ENCODE results near the gene TSPAN9.
"Not testable (repeated sequence)": the region's sequence is repeated elsewhere in the genome, so short reads cannot be mapped to it uniquely, and the experiment has no call there.

Gene TSPAN9

GRCh38 chr12:3045494-3045893 is 31.7 kb upstream of the TSPAN9 start:
- no peak for DNase-seq

GRCh38 chr12:3045989-3046388 is 31.2 kb upstream of the TSPAN9 start:
- DNase-seq: no peak

- DNase-seq: peak; percentile 22
Observed at GRCh38 chr12:3046441-3047200, 30.6 kb upstream of the TSPAN9 start.

- DNase-seq: no peak
Observed at GRCh38 chr12:3047961-3048360, 29.2 kb upstream of the TSPAN9 start.

- no peak for DNase-seq
Observed at GRCh38 chr12:3048540-3048939, 28.6 kb upstream of the TSPAN9 start.

GRCh38 chr12:3049176-3049575 is 28.0 kb upstream of the TSPAN9 start:
- DNase-seq: no peak

GRCh38 chr12:3049611-3050249 is 27.4 kb upstream of the TSPAN9 start:
- DNase-seq: peak; percentile 48

GRCh38 chr12:3054374-3054773 is 22.8 kb upstream of the TSPAN9 start:
- DNase-seq: no peak

- DNase-seq: peak; percentile 61
Observed at GRCh38 chr12:3055026-3055703, 22.0 kb upstream of the TSPAN9 start.

- DNase-seq: no peak
Observed at GRCh38 chr12:3055704-3056467, 21.3 kb upstream of the TSPAN9 start.

GRCh38 chr12:3061059-3061458 is 16.1 kb upstream of the TSPAN9 start:
- DNase-seq: peak; percentile 78

- DNase-seq: no peak
Observed at GRCh38 chr12:3061501-3062215, 15.5 kb upstream of the TSPAN9 start.

- no peak for DNase-seq
Observed at GRCh38 chr12:3065300-3065699, 11.9 kb upstream of the TSPAN9 start.

- not testable (repeated sequence) for DNase-seq
Observed at GRCh38 chr12:3065846-3066245, 11.3 kb upstream of the TSPAN9 start.

GRCh38 chr12:3069714-3070113 is 7.5 kb upstream of the TSPAN9 start:
- DNase-seq: no peak

GRCh38 chr12:3071107-3071506 is 6.1 kb upstream of the TSPAN9 start:
- DNase-seq: no peak

GRCh38 chr12:3071710-3072109 is 5.5 kb upstream of the TSPAN9 start:
- DNase-seq: no peak

- peak; percentile 88 for DNase-seq
Observed at GRCh38 chr12:3073438-3074250, 3.5 kb upstream of the TSPAN9 start.

- DNase-seq: no peak
Observed at GRCh38 chr12:3075315-3075714, 1.9 kb upstream of the TSPAN9 start.

- no peak for DNase-seq
Observed at GRCh38 chr12:3077572-3078081, 448 bp downstream of the TSPAN9 start.

- no peak for DNase-seq
Observed at GRCh38 chr12:3078086-3078820, 1.1 kb downstream of the TSPAN9 start.
